ENCODE data around the gene ACTR1B.
"Not testable (repeated sequence)": the region's sequence is repeated elsewhere in the genome, so short reads cannot be mapped to it uniquely, and the experiment has no call there.

The ACTR1B gene

GRCh38 chr2:97608745-97609144 lies 55.1 kb downstream of the ACTR1B start:
- not testable (repeated sequence) for DNase-seq
